NCI-H2171 treated with DMSO at 0.1 percent for 48 hours (cell line): ENCODE measurements around the gene CD84.
"Not testable (repeated sequence)": the region's sequence is repeated elsewhere in the genome, so short reads cannot be mapped to it uniquely, and the experiment has no call there.

ENCODE experiments used
- DNase-seq: peaks from one replicate; lab custom pipeline; 2025; lab: John Stamatoyannopoulos, UW

CD84 gene

GRCh38 chr1:160540859-160541233, 38.5 kb downstream of the CD84 start:
- DNase-seq: no peak

- no peak for DNase-seq
Observed at GRCh38 chr1:160539990-160540858, 39.1 kb downstream of the CD84 start.

GRCh38 chr1:160539684-160539989, 39.7 kb downstream of the CD84 start:
- DNase-seq: no peak

GRCh38 chr1:160538985-160539651, 40.2 kb downstream of the CD84 start:
- DNase-seq: no peak

- no peak for DNase-seq
Observed at GRCh38 chr1:160537714-160538665, 41.3 kb downstream of the CD84 start.

- no peak for DNase-seq
Observed at GRCh38 chr1:160534823-160535605, 44.3 kb downstream of the CD84 start.

GRCh38 chr1:160532557-160532813, 46.8 kb downstream of the CD84 start:
- not testable (repeated sequence) for DNase-seq

- not testable (repeated sequence) for DNase-seq
Observed at GRCh38 chr1:160531809-160532556, 47.3 kb downstream of the CD84 start.

GRCh38 chr1:160529401-160529952, 49.8 kb downstream of the CD84 start:
- DNase-seq: not testable (repeated sequence)

- DNase-seq: not testable (repeated sequence)
Observed at GRCh38 chr1:160523789-160524188, 55.5 kb downstream of the CD84 start.

GRCh38 chr1:160522622-160523345, 56.5 kb downstream of the CD84 start, which contains the start of gene SLAMF6:
Gene SLAMF6, minus strand, starts transcription at chr1:160523255. Its CDS starts 63 bp downstream, at chr1:160523192.
- peak; percentile 28 for DNase-seq

- DNase-seq: no peak
Observed at GRCh38 chr1:160522136-160522535, 57.2 kb downstream of the CD84 start.

GRCh38 chr1:160521554-160521953, 57.7 kb downstream of the CD84 start:
- DNase-seq: no peak

- no peak for DNase-seq
Observed at GRCh38 chr1:160520999-160521398, 58.3 kb downstream of the CD84 start.

- no peak for DNase-seq
Observed at GRCh38 chr1:160520582-160520981, 58.7 kb downstream of the CD84 start.

- no peak for DNase-seq
Observed at GRCh38 chr1:160519642-160520435, 59.5 kb downstream of the CD84 start.

- not testable (repeated sequence) for DNase-seq
Observed at GRCh38 chr1:160517519-160517918, 61.8 kb downstream of the CD84 start.

GRCh38 chr1:160515908-160516307, 63.4 kb downstream of the CD84 start:
- not testable (repeated sequence) for DNase-seq

GRCh38 chr1:160504651-160505050, 74.6 kb downstream of the CD84 start:
- DNase-seq: no peak
